GM23338 (cell line): ENCODE measurements around the gene TLR6. TPM values are rescaled to one million over a fixed set of nuclear protein-coding genes. Genes with fewer than 3 reads are reported as not detected.

ENCODE experiments used
- ATAC-seq: fragments of 200-7000 bp; cut with Tn5 transposase; 3 replicates; pipeline ENCODE4 v1.9.1; 2020
- DNase-seq: peaks from one replicate; pipeline ENCODE4 v3.0.0-alpha.2; 2015; ENCODE audit warnings: low spot score
- H2AFZ ChIP-seq: fragments of 200-600 bp; sonication (generic); 2 replicates; pipeline ENCODE4 v1.8.0; 2016; ENCODE audit warnings: antibody characterized with exemption, mild to moderate bottlenecking, moderate library complexity
- H3F3A ChIP-seq: fragments of 200-600 bp; sonication (generic); replicated peaks from 2 replicates; pipeline ENCODE4 v1.8.0; 2017; ENCODE audit warnings: antibody characterized with exemption, mixed run types, low read depth
- H3K27ac ChIP-seq: fragments of 200-600 bp; sonication (generic); 2 replicates; pipeline ENCODE4 v1.6.1; 2016; ENCODE audit warnings: low read depth
- H3K27me3 ChIP-seq: fragments of 200-600 bp; sonication (generic); 2 replicates; pipeline ENCODE4 v1.8.0; 2016; ENCODE audit warnings: mild to moderate bottlenecking, mixed run types, moderate library complexity; ENCODE audit not compliant: insufficient read depth
- H3K36me3 ChIP-seq: fragments of 200-600 bp; sonication (generic); 2 replicates; pipeline ENCODE4 v1.8.0; 2016; ENCODE audit warnings: mild to moderate bottlenecking; ENCODE audit not compliant: insufficient read depth
- H3K4me1 ChIP-seq: fragments of 200-600 bp; sonication (generic); 2 replicates; pipeline ENCODE4 v1.8.0; 2016; ENCODE audit warnings: mild to moderate bottlenecking, moderate library complexity; ENCODE audit not compliant: insufficient read depth
- H3K4me2 ChIP-seq: fragments of 200-600 bp; sonication (generic); 2 replicates; pipeline ENCODE4 v1.7.1; 2017; ENCODE audit warnings: mixed run types
- H3K4me3 ChIP-seq: fragments of 200-600 bp; sonication (generic); 2 replicates; pipeline ENCODE4 v1.6.1; 2016; ENCODE audit warnings: mixed run types
- H3K79me2 ChIP-seq: fragments of 200-600 bp; sonication (generic); replicated peaks from 2 replicates; pipeline ENCODE4 v1.8.0; 2017; ENCODE audit warnings: mild to moderate bottlenecking; ENCODE audit not compliant: insufficient read depth
- H3K9me2 ChIP-seq: fragments of 200-600 bp; sonication (generic); 2 replicates; pipeline ENCODE4 v1.8.0; 2017; ENCODE audit not compliant: insufficient read depth
- H4K20me1 ChIP-seq: fragments of 200-600 bp; sonication (generic); replicated peaks from 2 replicates; pipeline ENCODE4 v1.8.0; 2017; ENCODE audit warnings: mild to moderate bottlenecking; ENCODE audit not compliant: insufficient read depth
- H3K27ac Mint-ChIP-seq: 2 replicates; pipeline ENCODE4 v1.8.0; 2020; ENCODE audit warnings: inconsistent platforms, mild to moderate bottlenecking, moderate library complexity, mixed read lengths
- H3K27me3 Mint-ChIP-seq: 3 replicates; pipeline ENCODE4 v1.8.0; 2022; ENCODE audit warnings: low read depth, mild to moderate bottlenecking, moderate library complexity, mixed read lengths, inconsistent platforms; ENCODE audit not compliant: insufficient read depth, poor library complexity
- H3K36me3 Mint-ChIP-seq: 3 replicates; pipeline ENCODE4 v1.8.0; 2021; ENCODE audit warnings: low read depth, mild to moderate bottlenecking, inconsistent platforms, moderate library complexity, mixed read lengths
- H3K4me1 Mint-ChIP-seq: 3 replicates; pipeline ENCODE4 v1.8.0; 2020; ENCODE audit warnings: mild to moderate bottlenecking, inconsistent platforms, mixed read lengths
- H3K4me3 Mint-ChIP-seq: 3 replicates; pipeline ENCODE4 v1.8.0; 2021; ENCODE audit warnings: moderate library complexity, mild to moderate bottlenecking, inconsistent platforms, mixed read lengths
- H3K9me3 Mint-ChIP-seq: 3 replicates; pipeline ENCODE4 v1.8.0; 2020; ENCODE audit warnings: moderate library complexity, mild to moderate bottlenecking, inconsistent platforms, mixed read lengths
- CREB1 ChIP-seq: fragments of 250-450 bp; sonication (Bioruptor Pico); IDR thresholded peaks from 2 replicates; pipeline ENCODE4 v1.5.0; 2020; ENCODE audit warnings: low read depth, mild to moderate bottlenecking, moderate library complexity
- EZH2 ChIP-seq: fragments of 200-600 bp; sonication (generic); IDR thresholded peaks from one replicate; pipeline ENCODE4 v1.8.0; 2017; ENCODE audit warnings: antibody characterized with exemption, mild to moderate bottlenecking, low read depth; ENCODE audit not compliant: unreplicated experiment
- EZH2phosphoT487 ChIP-seq: fragments of 200-600 bp; sonication (generic); IDR thresholded peaks from one replicate; pipeline ENCODE4 v1.8.1; 2018; ENCODE audit warnings: antibody characterized with exemption; ENCODE audit not compliant: unreplicated experiment
- JUNB ChIP-seq: IDR thresholded peaks from one replicate; pipeline ENCODE4 v1.6.1; 2016; ENCODE audit warnings: antibody characterized with exemption; ENCODE audit not compliant: unreplicated experiment
- NANOG ChIP-seq: IDR thresholded peaks from 2 replicates; pipeline ENCODE4 v1.6.1; 2016; ENCODE audit warnings: antibody characterized with exemption, borderline replicate concordance
- POLR2AphosphoS5 ChIP-seq: IDR thresholded peaks from 2 replicates; pipeline ENCODE4 v1.6.1; 2016; ENCODE audit warnings: antibody characterized with exemption, low read depth
- ZNF331 ChIP-seq: fragments of 250-450 bp; sonication (Bioruptor Pico); IDR thresholded peaks from 2 replicates; pipeline ENCODE4 v1.5.0; 2020; ENCODE audit warnings: low read depth, mild to moderate bottlenecking, moderate library complexity
- polyA plus RNA-seq: library from polyadenylated mRNA; unstranded; fragments of >200 nt; fragmentation: Nextera tagmentation; extraction: Ambion mirVana; gene quantifications from 2 replicates; pipeline ENCODE4 v1.2.1, GENCODE V29; 2016
- total RNA-seq: library from RNA; depleted of rRNA; stranded (reverse); fragments of >200 nt; shearing (Covaris generic); gene quantifications from 2 replicates; pipeline ENCODE4 v1.2.3, GENCODE V29; 2014
- TF ChIP-seq, protein P1 (sequence below): IDR thresholded peaks from one replicate; pipeline ENCODE4 v1.6.1; 2018; ENCODE audit warnings: antibody characterized with exemption; ENCODE audit not compliant: unreplicated experiment
- TF ChIP-seq, protein P2 (sequence below), 2 experiments: fragments of 200-600 bp in 1 of 2; sonication (generic) in 1 of 2; conservative IDR thresholded peaks; 2 replicates each; pipeline versions ENCODE4 v1.5.1 to v1.6.1; 2016 to 2017; ENCODE audit warnings: antibody characterized with exemption in 2 of 2, low read depth in 2 of 2, mild to moderate bottlenecking in 2 of 2, moderate library complexity in 1 of 2
- TF ChIP-seq, protein P3 (sequence below): IDR thresholded peaks from 2 replicates; pipeline ENCODE4 v1.6.1; 2016; ENCODE audit warnings: antibody characterized with exemption
- TF ChIP-seq, protein P4 (sequence below): fragments of 250-450 bp; sonication (Bioruptor Pico); IDR thresholded peaks from 2 replicates; pipeline ENCODE4 v1.5.0; 2020; ENCODE audit warnings: mild to moderate bottlenecking, moderate library complexity

TLR6 gene
- total and polyA plus RNA-seq, 2 experiments from 2014 or later: 0.14 TPM; not detected in 1

DNA sequence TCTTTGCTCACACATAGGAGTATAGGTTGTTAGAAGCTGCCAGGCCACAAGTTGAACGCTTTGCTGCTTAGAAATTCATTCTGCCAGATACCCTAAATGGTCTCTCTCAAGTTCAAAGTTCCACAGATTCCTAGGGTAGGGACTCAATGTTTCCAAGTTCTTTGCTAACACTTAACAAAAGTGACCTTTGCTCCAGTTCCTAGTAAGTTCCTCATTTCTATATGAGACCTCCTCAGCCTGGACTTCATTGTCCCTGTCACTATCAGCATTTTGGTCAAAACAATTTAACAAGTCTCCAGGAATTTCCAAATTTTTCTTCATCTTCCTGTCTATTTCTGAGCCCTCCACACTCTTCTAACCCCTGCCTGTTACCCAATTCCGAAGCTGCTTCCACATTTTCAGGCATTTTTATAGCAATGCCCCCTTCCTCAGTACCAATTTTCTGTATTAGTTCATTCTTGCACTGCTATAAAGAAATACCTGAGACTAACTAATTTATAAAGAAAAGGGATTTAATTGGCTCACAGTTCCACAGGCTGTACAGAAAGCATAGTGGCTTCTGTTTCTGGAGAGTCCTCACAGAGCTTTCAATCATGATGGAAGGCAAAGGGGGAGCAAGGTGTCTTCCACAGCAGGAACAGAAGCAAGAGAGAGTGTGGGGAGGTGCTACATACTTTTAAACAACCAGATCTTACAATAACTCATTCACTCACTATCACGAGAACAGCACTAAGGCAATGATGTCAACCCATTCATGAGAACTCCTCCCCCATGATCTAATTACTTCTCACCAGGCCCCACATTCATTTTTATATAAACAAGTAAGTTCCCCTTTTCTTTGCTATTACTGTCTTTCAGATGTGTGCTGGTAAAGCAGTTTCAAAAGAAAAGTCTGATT, 40.5 kb downstream of the TLR6 start:
- Histone ChIP-seq H4K20me1 (no peaks in the 10 kb centered on the region), H2AFZ (no peak overlapping the region), H3K4me2 (no peak overlapping the region), H3F3A (no peaks in the 10 kb centered on the region), H3K36me3 (no peaks in the 10 kb centered on the region), H3K4me1 (no peaks in the 10 kb centered on the region), H3K9me2 (0 out of 2 replicates have a peak, but pooled peaks cover 8% of the 10 kb centered on the region), H3K27ac (no peak overlapping the region), H3K79me2 (no peaks in the 10 kb centered on the region), H3K4me3 (no peak overlapping the region), H3K27me3 (no peaks in the 10 kb centered on the region)
- H3K27me3 Mint-ChIP-seq: peaks cover 5% of the 10 kb centered on the region
- no peaks in the 10 kb centered on the region; the same call in 2 of the 3 replicates for H3K36me3 Mint-ChIP-seq
- no peak for TF ChIP-seq CREB1 (CRISPR knock-in tag)
- TF ChIP-seq EZH2: no peak
- no peak for TF ChIP-seq ZNF331 (CRISPR knock-in tag)
- TF ChIP-seq POLR2AphosphoS5: no peak
- TF ChIP-seq, protein P1, sequence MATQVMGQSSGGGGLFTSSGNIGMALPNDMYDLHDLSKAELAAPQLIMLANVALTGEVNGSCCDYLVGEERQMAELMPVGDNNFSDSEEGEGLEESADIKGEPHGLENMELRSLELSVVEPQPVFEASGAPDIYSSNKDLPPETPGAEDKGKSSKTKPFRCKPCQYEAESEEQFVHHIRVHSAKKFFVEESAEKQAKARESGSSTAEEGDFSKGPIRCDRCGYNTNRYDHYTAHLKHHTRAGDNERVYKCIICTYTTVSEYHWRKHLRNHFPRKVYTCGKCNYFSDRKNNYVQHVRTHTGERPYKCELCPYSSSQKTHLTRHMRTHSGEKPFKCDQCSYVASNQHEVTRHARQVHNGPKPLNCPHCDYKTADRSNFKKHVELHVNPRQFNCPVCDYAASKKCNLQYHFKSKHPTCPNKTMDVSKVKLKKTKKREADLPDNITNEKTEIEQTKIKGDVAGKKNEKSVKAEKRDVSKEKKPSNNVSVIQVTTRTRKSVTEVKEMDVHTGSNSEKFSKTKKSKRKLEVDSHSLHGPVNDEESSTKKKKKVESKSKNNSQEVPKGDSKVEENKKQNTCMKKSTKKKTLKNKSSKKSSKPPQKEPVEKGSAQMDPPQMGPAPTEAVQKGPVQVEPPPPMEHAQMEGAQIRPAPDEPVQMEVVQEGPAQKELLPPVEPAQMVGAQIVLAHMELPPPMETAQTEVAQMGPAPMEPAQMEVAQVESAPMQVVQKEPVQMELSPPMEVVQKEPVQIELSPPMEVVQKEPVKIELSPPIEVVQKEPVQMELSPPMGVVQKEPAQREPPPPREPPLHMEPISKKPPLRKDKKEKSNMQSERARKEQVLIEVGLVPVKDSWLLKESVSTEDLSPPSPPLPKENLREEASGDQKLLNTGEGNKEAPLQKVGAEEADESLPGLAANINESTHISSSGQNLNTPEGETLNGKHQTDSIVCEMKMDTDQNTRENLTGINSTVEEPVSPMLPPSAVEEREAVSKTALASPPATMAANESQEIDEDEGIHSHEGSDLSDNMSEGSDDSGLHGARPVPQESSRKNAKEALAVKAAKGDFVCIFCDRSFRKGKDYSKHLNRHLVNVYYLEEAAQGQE: no peak
- TF ChIP-seq, protein P2, sequence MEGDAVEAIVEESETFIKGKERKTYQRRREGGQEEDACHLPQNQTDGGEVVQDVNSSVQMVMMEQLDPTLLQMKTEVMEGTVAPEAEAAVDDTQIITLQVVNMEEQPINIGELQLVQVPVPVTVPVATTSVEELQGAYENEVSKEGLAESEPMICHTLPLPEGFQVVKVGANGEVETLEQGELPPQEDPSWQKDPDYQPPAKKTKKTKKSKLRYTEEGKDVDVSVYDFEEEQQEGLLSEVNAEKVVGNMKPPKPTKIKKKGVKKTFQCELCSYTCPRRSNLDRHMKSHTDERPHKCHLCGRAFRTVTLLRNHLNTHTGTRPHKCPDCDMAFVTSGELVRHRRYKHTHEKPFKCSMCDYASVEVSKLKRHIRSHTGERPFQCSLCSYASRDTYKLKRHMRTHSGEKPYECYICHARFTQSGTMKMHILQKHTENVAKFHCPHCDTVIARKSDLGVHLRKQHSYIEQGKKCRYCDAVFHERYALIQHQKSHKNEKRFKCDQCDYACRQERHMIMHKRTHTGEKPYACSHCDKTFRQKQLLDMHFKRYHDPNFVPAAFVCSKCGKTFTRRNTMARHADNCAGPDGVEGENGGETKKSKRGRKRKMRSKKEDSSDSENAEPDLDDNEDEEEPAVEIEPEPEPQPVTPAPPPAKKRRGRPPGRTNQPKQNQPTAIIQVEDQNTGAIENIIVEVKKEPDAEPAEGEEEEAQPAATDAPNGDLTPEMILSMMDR (conservative IDR thresholded peaks at IDR 0.05; ENCODE audit: low read depth in 2 of 2): no peak
- no peak for TF ChIP-seq NANOG
- TF ChIP-seq EZH2phosphoT487: no peak
- TF ChIP-seq, protein P3, sequence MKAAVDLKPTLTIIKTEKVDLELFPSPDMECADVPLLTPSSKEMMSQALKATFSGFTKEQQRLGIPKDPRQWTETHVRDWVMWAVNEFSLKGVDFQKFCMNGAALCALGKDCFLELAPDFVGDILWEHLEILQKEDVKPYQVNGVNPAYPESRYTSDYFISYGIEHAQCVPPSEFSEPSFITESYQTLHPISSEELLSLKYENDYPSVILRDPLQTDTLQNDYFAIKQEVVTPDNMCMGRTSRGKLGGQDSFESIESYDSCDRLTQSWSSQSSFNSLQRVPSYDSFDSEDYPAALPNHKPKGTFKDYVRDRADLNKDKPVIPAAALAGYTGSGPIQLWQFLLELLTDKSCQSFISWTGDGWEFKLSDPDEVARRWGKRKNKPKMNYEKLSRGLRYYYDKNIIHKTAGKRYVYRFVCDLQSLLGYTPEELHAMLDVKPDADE: no peak
- TF ChIP-seq, protein P4, sequence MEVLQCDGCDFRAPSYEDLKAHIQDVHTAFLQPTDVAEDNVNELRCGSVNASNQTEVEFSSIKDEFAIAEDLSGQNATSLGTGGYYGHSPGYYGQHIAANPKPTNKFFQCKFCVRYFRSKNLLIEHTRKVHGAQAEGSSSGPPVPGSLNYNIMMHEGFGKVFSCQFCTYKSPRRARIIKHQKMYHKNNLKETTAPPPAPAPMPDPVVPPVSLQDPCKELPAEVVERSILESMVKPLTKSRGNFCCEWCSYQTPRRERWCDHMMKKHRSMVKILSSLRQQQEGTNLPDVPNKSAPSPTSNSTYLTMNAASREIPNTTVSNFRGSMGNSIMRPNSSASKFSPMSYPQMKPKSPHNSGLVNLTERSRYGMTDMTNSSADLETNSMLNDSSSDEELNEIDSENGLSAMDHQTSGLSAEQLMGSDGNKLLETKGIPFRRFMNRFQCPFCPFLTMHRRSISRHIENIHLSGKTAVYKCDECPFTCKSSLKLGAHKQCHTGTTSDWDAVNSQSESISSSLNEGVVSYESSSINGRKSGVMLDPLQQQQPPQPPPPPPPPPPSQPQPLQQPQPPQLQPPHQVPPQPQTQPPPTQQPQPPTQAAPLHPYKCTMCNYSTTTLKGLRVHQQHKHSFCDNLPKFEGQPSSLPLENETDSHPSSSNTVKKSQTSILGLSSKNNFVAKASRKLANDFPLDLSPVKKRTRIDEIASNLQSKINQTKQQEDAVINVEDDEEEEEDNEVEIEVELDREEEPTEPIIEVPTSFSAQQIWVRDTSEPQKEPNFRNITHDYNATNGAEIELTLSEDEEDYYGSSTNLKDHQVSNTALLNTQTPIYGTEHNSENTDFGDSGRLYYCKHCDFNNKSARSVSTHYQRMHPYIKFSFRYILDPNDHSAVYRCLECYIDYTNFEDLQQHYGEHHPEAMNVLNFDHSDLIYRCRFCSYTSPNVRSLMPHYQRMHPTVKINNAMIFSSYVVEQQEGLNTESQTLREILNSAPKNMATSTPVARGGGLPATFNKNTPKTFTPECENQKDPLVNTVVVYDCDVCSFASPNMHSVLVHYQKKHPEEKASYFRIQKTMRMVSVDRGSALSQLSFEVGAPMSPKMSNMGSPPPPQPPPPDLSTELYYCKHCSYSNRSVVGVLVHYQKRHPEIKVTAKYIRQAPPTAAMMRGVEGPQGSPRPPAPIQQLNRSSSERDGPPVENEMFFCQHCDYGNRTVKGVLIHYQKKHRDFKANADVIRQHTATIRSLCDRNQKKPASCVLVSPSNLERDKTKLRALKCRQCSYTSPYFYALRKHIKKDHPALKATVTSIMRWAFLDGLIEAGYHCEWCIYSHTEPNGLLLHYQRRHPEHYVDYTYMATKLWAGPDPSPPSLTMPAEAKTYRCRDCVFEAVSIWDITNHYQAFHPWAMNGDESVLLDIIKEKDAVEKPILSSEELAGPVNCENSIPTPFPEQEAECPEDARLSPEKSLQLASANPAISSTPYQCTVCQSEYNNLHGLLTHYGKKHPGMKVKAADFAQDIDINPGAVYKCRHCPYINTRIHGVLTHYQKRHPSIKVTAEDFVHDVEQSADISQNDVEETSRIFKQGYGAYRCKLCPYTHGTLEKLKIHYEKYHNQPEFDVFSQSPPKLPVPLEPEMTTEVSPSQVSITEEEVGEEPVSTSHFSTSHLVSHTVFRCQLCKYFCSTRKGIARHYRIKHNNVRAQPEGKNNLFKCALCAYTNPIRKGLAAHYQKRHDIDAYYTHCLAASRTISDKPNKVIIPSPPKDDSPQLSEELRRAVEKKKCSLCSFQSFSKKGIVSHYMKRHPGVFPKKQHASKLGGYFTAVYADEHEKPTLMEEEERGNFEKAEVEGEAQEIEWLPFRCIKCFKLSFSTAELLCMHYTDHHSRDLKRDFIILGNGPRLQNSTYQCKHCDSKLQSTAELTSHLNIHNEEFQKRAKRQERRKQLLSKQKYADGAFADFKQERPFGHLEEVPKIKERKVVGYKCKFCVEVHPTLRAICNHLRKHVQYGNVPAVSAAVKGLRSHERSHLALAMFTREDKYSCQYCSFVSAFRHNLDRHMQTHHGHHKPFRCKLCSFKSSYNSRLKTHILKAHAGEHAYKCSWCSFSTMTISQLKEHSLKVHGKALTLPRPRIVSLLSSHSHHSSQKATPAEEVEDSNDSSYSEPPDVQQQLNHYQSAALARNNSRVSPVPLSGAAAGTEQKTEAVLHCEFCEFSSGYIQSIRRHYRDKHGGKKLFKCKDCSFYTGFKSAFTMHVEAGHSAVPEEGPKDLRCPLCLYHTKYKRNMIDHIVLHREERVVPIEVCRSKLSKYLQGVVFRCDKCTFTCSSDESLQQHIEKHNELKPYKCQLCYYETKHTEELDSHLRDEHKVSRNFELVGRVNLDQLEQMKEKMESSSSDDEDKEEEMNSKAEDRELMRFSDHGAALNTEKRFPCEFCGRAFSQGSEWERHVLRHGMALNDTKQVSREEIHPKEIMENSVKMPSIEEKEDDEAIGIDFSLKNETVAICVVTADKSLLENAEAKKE: no peak
- no peak for TF ChIP-seq JUNB
- H3K9me3 Mint-ChIP-seq: peaks cover 12% of the 10 kb centered on the region; the same call in 2 of the 3 replicates
- no peaks in the 10 kb centered on the region for H3K4me1 Mint-ChIP-seq
- no peak overlapping the region for H3K4me3 Mint-ChIP-seq
- ATAC-seq (no peak), DNase-seq (no peak)
- H3K27ac Mint-ChIP-seq: no peak overlapping the region
